Adrenal gland (tissue), 12 donors: ENCODE results near the gene SENP8. TPM values are rescaled to one million over a fixed set of nuclear protein-coding genes. Genes with fewer than 3 reads are reported as not detected.

Experiments used
- DNase-seq, 7 donors: peaks; one replicate each; pipeline ENCODE4 v3.0.0-alpha.2; 2019 to 2020
- H3K27ac ChIP-seq, 5 donors: fragments of 200-600 bp; sonication (generic) in 4 of 5; 1 replicate in 3 of 5; 2 replicates in 2 of 5; pipeline versions ENCODE4 v1.5.1 to v1.8.0; 2016 to 2020; ENCODE audit warnings: mild to moderate bottlenecking in 1 of 5
- H3K27me3 ChIP-seq: fragments of 200-600 bp; 2 replicates; pipeline ENCODE4 v1.8.0; 2021
- H3K36me3 ChIP-seq, 2 donors: fragments of 200-600 bp; replicated peaks in 1 of 2; 1 replicate in 1 of 2; 2 replicates in 1 of 2; pipeline versions ENCODE4 v1.5.1 to v1.8.0; 2018 to 2022
- H3K4me1 ChIP-seq, 2 donors: fragments of 200-600 bp; replicated peaks in 1 of 2; 1 replicate in 1 of 2; 2 replicates in 1 of 2; pipeline versions ENCODE4 v1.5.1 to v1.8.0; 2018 to 2021
- H3K4me3 ChIP-seq, 4 donors: fragments of 200-600 bp; sonication (generic) in 3 of 4; one replicate each; pipeline ENCODE4 v1.5.1; 2016 to 2018
- H3K9me3 ChIP-seq, 3 donors: fragments of 200-600 bp; sonication (generic) in 1 of 3; replicated peaks in 1 of 3; 1 replicate in 2 of 3; 2 replicates in 1 of 3; pipeline versions ENCODE4 v1.5.1 to v1.8.0; 2016 to 2021
- CTCF ChIP-seq, 6 experiments: fragments of 450-650 bp in 4 of 6; fragments of 200-600 bp in 2 of 6; sonication (generic) in 1 of 6; IDR thresholded peaks; 1 replicate in 5 of 6; 2 replicates in 1 of 6; pipeline versions ENCODE4 v1.5.1 to v1.8.0; 2016 to 2021; ENCODE audit warnings: antibody characterized with exemption in 6 of 6, mild to moderate bottlenecking in 2 of 6, moderate library complexity in 1 of 6
- POLR2A ChIP-seq, 2 donors: fragments of 450-650 bp; IDR thresholded peaks; one replicate each; pipeline ENCODE4 v1.6.1; 2017; ENCODE audit warnings: antibody characterized with exemption in 2 of 2, mild to moderate bottlenecking in 2 of 2, moderate library complexity in 1 of 2
- WGBS, 4 donors: extraction: QIAGEN DNeasy Blood & Tissue Kit in 2 of 4; methylation state at CpG; one replicate each; pipeline versions ENCODE4 v1.1.5 to v1.1.7; 2013 to 2017; 5-methylcytosine and 5-hydroxymethylcytosine counted together
- intact Hi-C, 2 donors: fragments of 100-400 bp; cut with DNase I; formaldehyde crosslinking; loops; one replicate each; pipeline versions ENCODE4 v1.14.1 to v1.15.0; 2022 to 2023
- polyA plus RNA-seq, 3 donors: library from polyadenylated mRNA; stranded (reverse); fragments of 200-250 nt in 2 of 3; fragments of 350-450 nt in 1 of 3; fragmentation: Illumina TruSeq in 1 of 3; extraction: RNeasy Lipid Tissue Mini Kit (QIAGEN cat#74804) in 1 of 3; gene quantifications; one replicate each; pipeline ENCODE4 v1.2.3, GENCODE V29; 2013 to 2014
- total RNA-seq, 9 donors: library from RNA; depleted of rRNA in 4 of 9; stranded (reverse); fragments of >200 nt in 4 of 9; fragments of 120-200 nt in 1 of 9; fragmentation: NEBNext Ultra II Directional in 1 of 9; extraction: Animal tissue kit (Norgen Biotek cat#: 25700) in 1 of 9; gene quantifications; one replicate each; pipeline versions ENCODE4 v1.1.0 to v1.2.4, GENCODE V29; 2013 to 2023
- donor health status: healthy with polysubstance abuse.
- donor health status: Bipolar disorder and iron deficiency.
- donor health status: DM: yes; HTN: yes; CAD: no.
- donor health status: DM: no; HTN: no; CAD: no.
- donor health status: DM: no; HTN: no; CAD: no.
- donor health status: DM: yes; HTN: yes; CAD: no.

The SENP8 gene
- total and polyA plus RNA-seq, 12 donors: 0.94 to 6.0 (median 3.5) TPM

GRCh38 chr15:72106068-72106467 lies 12.1 kb upstream of the SENP8 start:
- TF ChIP-seq CTCF (IDR thresholded peaks at IDR 0.05) (no peak), POLR2A (IDR thresholded peaks at IDR 0.05) (no peak)
- no peak for DNase-seq
- intact Hi-C loops: no loop called here
- H3K36me3 ChIP-seq: no peaks in the 10 kb centered on the region
- H3K4me1 ChIP-seq: peaks cover 0 to 20% of the 10 kb centered on the region in 2 donors
- no peaks in the 10 kb centered on the region for H3K27me3 ChIP-seq
- no peak overlapping the region for H3K27ac ChIP-seq
- 84 to 86% (median 85%) methylated on average over 2 of the region's 2 CpGs for WGBS, 4 donors
- H3K4me3 ChIP-seq: no peak overlapping the region
- H3K9me3 ChIP-seq: no peaks in the 10 kb centered on the region

GRCh38 chr15:72110355-72110754 lies 7.8 kb upstream of the SENP8 start:
- Histone ChIP-seq H3K27me3 (no peaks in the 10 kb centered on the region), H3K4me1 (peaks cover 0 to 20% of the 10 kb centered on the region in 2 donors), H3K36me3 (no peaks in the 10 kb centered on the region), H3K27ac (no peak overlapping the region), H3K9me3 (no peaks in the 10 kb centered on the region), H3K4me3 (no peak overlapping the region)
- intact Hi-C loops: no loop called here
- TF ChIP-seq POLR2A (IDR thresholded peaks at IDR 0.05) (no peak), CTCF (IDR thresholded peaks at IDR 0.05) (no peak)
- DNase-seq: no peak
- WGBS, 4 donors: 88 to 100% (median 94%) methylated on average over 3 of the region's 3 CpGs

- no peaks in the 10 kb centered on the region for H3K9me3 ChIP-seq
- H3K4me1 ChIP-seq: peaks cover 0 to 22% of the 10 kb centered on the region in 2 donors
- 74 to 84% (median 77%) methylated on average over 2 of the region's 2 CpGs for WGBS, 4 donors
- TF ChIP-seq POLR2A (IDR thresholded peaks at IDR 0.05): no peak
- no peak for TF ChIP-seq CTCF (IDR thresholded peaks at IDR 0.05)
- DNase-seq: no peak
- H3K4me3 ChIP-seq: no peak overlapping the region
- H3K27me3 ChIP-seq: no peaks in the 10 kb centered on the region
- H3K27ac ChIP-seq: no peak overlapping the region
- no peaks in the 10 kb centered on the region for H3K36me3 ChIP-seq
- intact Hi-C loops: no loop called here
Measured at GRCh38 chr15:72112116-72112515, 6.1 kb upstream of the SENP8 start.

- Histone ChIP-seq H3K27me3 (no peaks in the 10 kb centered on the region), H3K4me1 (peaks cover 0 to 15% of the 10 kb centered on the region in 2 donors), H3K27ac (no peak overlapping the region), H3K36me3 (no peaks in the 10 kb centered on the region), H3K9me3 (no peaks in the 10 kb centered on the region), H3K4me3 (no peak overlapping the region)
- DNase-seq: no peak
- no peak for TF ChIP-seq CTCF (IDR thresholded peaks at IDR 0.05)
- TF ChIP-seq POLR2A (IDR thresholded peaks at IDR 0.05): no peak
- intact Hi-C loops: no loop called here
Measured at GRCh38 chr15:72112805-72113204, 5.4 kb upstream of the SENP8 start.
